ENCODE results near the gene TMEM175. TPM values are rescaled to one million over a fixed set of nuclear protein-coding genes. Genes with fewer than 3 reads are reported as not detected.

The TMEM175 gene
- total and polyA plus RNA-seq, 8 donors = 7.3 to 82.8 (median 19.5) TPM

DNA sequence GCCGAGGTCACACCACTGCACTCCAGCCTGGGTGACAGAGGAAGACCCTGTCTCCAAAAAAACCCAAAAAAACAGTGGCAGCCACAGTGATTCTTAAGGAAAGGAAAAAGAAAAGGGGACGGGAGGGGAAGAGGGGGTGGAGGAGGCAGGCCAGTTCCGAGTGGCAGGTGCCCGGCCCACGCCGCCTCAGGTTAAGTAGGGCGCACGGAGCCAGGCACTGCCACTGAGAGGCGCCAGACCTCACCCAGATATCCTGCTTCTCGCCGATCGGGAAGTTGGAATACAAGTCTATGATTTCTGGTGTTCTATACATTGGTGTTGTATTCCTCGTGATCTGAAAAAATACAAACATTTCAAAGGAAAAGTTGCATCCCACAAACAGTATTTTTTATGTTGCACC is 36.0 kb upstream of the TMEM175 start:
- no peak for DNase-seq
- H3K4me3 ChIP-seq = no peak overlapping the region
- no peaks in the 10 kb centered on the region for H3K4me1 ChIP-seq
- TF ChIP-seq, protein P1, sequence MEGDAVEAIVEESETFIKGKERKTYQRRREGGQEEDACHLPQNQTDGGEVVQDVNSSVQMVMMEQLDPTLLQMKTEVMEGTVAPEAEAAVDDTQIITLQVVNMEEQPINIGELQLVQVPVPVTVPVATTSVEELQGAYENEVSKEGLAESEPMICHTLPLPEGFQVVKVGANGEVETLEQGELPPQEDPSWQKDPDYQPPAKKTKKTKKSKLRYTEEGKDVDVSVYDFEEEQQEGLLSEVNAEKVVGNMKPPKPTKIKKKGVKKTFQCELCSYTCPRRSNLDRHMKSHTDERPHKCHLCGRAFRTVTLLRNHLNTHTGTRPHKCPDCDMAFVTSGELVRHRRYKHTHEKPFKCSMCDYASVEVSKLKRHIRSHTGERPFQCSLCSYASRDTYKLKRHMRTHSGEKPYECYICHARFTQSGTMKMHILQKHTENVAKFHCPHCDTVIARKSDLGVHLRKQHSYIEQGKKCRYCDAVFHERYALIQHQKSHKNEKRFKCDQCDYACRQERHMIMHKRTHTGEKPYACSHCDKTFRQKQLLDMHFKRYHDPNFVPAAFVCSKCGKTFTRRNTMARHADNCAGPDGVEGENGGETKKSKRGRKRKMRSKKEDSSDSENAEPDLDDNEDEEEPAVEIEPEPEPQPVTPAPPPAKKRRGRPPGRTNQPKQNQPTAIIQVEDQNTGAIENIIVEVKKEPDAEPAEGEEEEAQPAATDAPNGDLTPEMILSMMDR (IDR thresholded peaks at IDR 0.05) = no peak
- TF ChIP-seq EP300 (IDR thresholded peaks at IDR 0.05) (no peak), POLR2A (IDR thresholded peaks at IDR 0.05) (no peak), POLR2AphosphoS5 (IDR thresholded peaks at IDR 0.05) (no peak)
- no peaks in the 10 kb centered on the region for H3K27me3 ChIP-seq
- H3K36me3 ChIP-seq = peaks cover 62 to 100% (median 100%) of the 10 kb centered on the region in 4 donors
- WGBS, 5 donors = 85 to 91% (median 89%) methylated on average over 13 of the region's 13 CpGs
- H3K9me3 ChIP-seq = no peaks in the 10 kb centered on the region
- intact Hi-C loops (cut with DNase I; ENCODE audit: low total_unique reads) = no loop called here
- no peak overlapping the region for H3K27ac ChIP-seq

DNA sequence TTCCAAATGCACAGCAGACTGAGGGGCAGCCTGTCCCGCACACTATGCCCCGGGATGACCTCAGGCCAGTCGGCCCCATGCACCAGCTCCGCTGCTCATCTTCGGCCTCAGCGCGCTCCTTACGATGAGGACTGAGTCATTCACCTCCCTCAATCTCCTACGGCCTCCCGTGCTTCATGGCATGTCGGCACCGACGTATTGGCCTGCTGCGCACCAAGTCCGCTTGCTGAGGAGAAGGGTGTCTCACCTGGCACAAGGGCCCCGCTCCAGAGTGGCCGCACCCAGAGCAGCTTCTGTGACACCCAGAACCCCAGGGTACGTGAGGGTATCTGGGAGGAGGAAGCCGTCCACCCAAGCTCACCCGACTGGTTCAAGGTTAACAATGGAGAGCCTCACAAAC is 35.6 kb upstream of the TMEM175 start:
- H3K36me3 ChIP-seq = peaks cover 60 to 100% (median 100%) of the 10 kb centered on the region in 4 donors
- TF ChIP-seq POLR2A (IDR thresholded peaks at IDR 0.05) (no peak), POLR2AphosphoS5 (IDR thresholded peaks at IDR 0.05) (no peak), EP300 (IDR thresholded peaks at IDR 0.05) (no peak)
- TF ChIP-seq, protein P1 (IDR thresholded peaks at IDR 0.05) = no peak
- no peak for DNase-seq
- WGBS, 5 donors = 91 to 94% (median 92%) methylated on average over 19 to 20 of the region's 20 CpGs
- intact Hi-C loops (cut with DNase I; ENCODE audit: low total_unique reads) = no loop called here
- no peak overlapping the region for H3K27ac ChIP-seq
- H3K27me3 ChIP-seq = no peaks in the 10 kb centered on the region
- H3K4me1 ChIP-seq = no peaks in the 10 kb centered on the region
- no peak overlapping the region for H3K4me3 ChIP-seq
- no peaks in the 10 kb centered on the region for H3K9me3 ChIP-seq

- TF ChIP-seq, protein P1 (IDR thresholded peaks at IDR 0.05) = no peak
- TF ChIP-seq EP300 (IDR thresholded peaks at IDR 0.05) (no peak), POLR2A (IDR thresholded peaks at IDR 0.05) (no peak), POLR2AphosphoS5 (IDR thresholded peaks at IDR 0.05) (no peak)
- no peak overlapping the region for H3K27ac ChIP-seq
- no peaks in the 10 kb centered on the region for H3K4me1 ChIP-seq
- intact Hi-C loops (cut with DNase I; ENCODE audit: low total_unique reads) = no loop called here
- H3K27me3 ChIP-seq = no peaks in the 10 kb centered on the region
- H3K4me3 ChIP-seq = no peak overlapping the region
- WGBS, 5 donors = 91 to 98% (median 93%) methylated on average over 15 of the region's 15 CpGs
- no peaks in the 10 kb centered on the region for H3K9me3 ChIP-seq
- peaks cover 56 to 100% (median 96%) of the 10 kb centered on the region in 4 donors for H3K36me3 ChIP-seq
- DNase-seq = no peak
Observed at GRCh38 chr4:898123-898522, 34.1 kb upstream of the TMEM175 start.

- H3K27ac ChIP-seq = no peak overlapping the region
- no peaks in the 10 kb centered on the region for H3K9me3 ChIP-seq
- H3K4me3 ChIP-seq = no peak overlapping the region
- DNase-seq = no peak
- no peaks in the 10 kb centered on the region for H3K4me1 ChIP-seq
- WGBS, 5 donors = 89 to 95% (median 91%) methylated on average over 26 to 27 of the region's 27 CpGs
- no peaks in the 10 kb centered on the region for H3K27me3 ChIP-seq
- TF ChIP-seq EP300 (IDR thresholded peaks at IDR 0.05) (no peak), POLR2AphosphoS5 (IDR thresholded peaks at IDR 0.05) (no peak), POLR2A (IDR thresholded peaks at IDR 0.05) (no peak)
- TF ChIP-seq, protein P1 (IDR thresholded peaks at IDR 0.05) = no peak
- H3K36me3 ChIP-seq = peaks cover 50 to 100% (median 96%) of the 10 kb centered on the region in 4 donors
- intact Hi-C loops (cut with DNase I; ENCODE audit: low total_unique reads) = no loop called here
Observed at GRCh38 chr4:898869-899555, 33.2 kb upstream of the TMEM175 start.
